Keratinocyte (primary cell): ENCODE results near the gene REG3A. TPM values are rescaled to one million over a fixed set of nuclear protein-coding genes. Genes with fewer than 3 reads are reported as not detected.

Experiments
- DNase-seq: peaks from one replicate; pipeline ENCODE4 v3.0.0-alpha.2; 2011; ENCODE audit warnings: low read depth, missing footprints, low spot score
- FAIRE-seq: peaks from 2 replicates; lab custom pipeline; 2011; peaks lifted over from hg19 to GRCh38; lab: Jason Lieb, UNC
- H2AFZ ChIP-seq: 2 replicates; pipeline ENCODE4 v1.6.0; 2012; ENCODE audit warnings: low read length, control low read depth, inconsistent platforms; ENCODE audit not compliant: control insufficient read depth
- H3K27ac ChIP-seq: 2 replicates; pipeline ENCODE4 v1.5.1; 2011; ENCODE audit warnings: low read length; ENCODE audit not compliant: control insufficient read depth, insufficient read depth
- H3K27me3 ChIP-seq: 3 replicates; pipeline ENCODE4 v1.6.0; 2011; ENCODE audit warnings: low read length; ENCODE audit not compliant: control insufficient read depth, insufficient read depth; ENCODE audit errors: extremely low read depth
- H3K36me3 ChIP-seq, 2 experiments: 2 replicates in 1 of 2; 3 replicates in 1 of 2; pipeline ENCODE4 v1.5.1; 2011; ENCODE audit warnings: low read length in 2 of 2, mild to moderate bottlenecking in 1 of 2; ENCODE audit not compliant: control insufficient read depth in 2 of 2, insufficient read depth in 2 of 2; ENCODE audit errors: extremely low read depth in 1 of 2
- H3K4me1 ChIP-seq: 3 replicates; pipeline ENCODE4 v1.5.1; 2011; ENCODE audit warnings: low read length; ENCODE audit not compliant: control insufficient read depth, insufficient read depth; ENCODE audit errors: extremely low read depth
- H3K4me2 ChIP-seq: 3 replicates; pipeline ENCODE4 v1.6.0; 2011; ENCODE audit warnings: low read depth, low read length; ENCODE audit not compliant: control insufficient read depth, insufficient read depth; ENCODE audit errors: extremely low read depth
- H3K4me3 ChIP-seq, 3 experiments: fragments of 200-600 bp in 1 of 3; sonication (generic) in 1 of 3; 2 replicates in 2 of 3; 3 replicates in 1 of 3; pipeline ENCODE4 v1.5.1; 2011 to 2016; ENCODE audit warnings: low read length in 3 of 3, mild to moderate bottlenecking in 3 of 3, control low read depth in 2 of 3, inconsistent platforms in 1 of 3, low read depth in 1 of 3, mixed read lengths in 1 of 3, mixed run types in 1 of 3, moderate library complexity in 1 of 3; ENCODE audit not compliant: control insufficient read depth in 2 of 3, insufficient read depth in 2 of 3; ENCODE audit errors: extremely low read depth in 1 of 3
- H3K79me2 ChIP-seq: 2 replicates; pipeline ENCODE4 v1.6.0; 2012; ENCODE audit warnings: low read length; ENCODE audit not compliant: control insufficient read depth, insufficient read depth
- H3K9ac ChIP-seq: 3 replicates; pipeline ENCODE4 v1.6.0; 2011; ENCODE audit warnings: low read length; ENCODE audit not compliant: control insufficient read depth, insufficient read depth; ENCODE audit errors: extremely low read depth
- H3K9me1 ChIP-seq: 3 replicates; pipeline ENCODE4 v1.6.0; 2011; ENCODE audit warnings: low read length; ENCODE audit not compliant: control insufficient read depth, insufficient read depth; ENCODE audit errors: extremely low read depth
- H3K9me3 ChIP-seq: 2 replicates; pipeline ENCODE4 v1.5.1; 2012; ENCODE audit warnings: low read depth, low read length; ENCODE audit not compliant: control insufficient read depth
- H4K20me1 ChIP-seq: 3 replicates; pipeline ENCODE4 v1.6.0; 2011; ENCODE audit warnings: low read length; ENCODE audit not compliant: control insufficient read depth, insufficient read depth; ENCODE audit errors: extremely low read depth
- CTCF ChIP-seq, 3 experiments: IDR thresholded peaks in 1 of 3; conservative IDR thresholded peaks in 1 of 3; optimal IDR thresholded peaks in 1 of 3; 2 replicates in 2 of 3; 3 replicates in 1 of 3; pipeline versions ENCODE3 to v1.5.1; 2011; ENCODE audit warnings: low read length in 3 of 3, mild to moderate bottlenecking in 3 of 3, moderate library complexity in 2 of 3, control low read depth in 1 of 3, inconsistent platforms in 1 of 3; ENCODE audit not compliant: insufficient read depth in 2 of 3; ENCODE audit errors: extremely low read depth in 1 of 3
- EZH2 ChIP-seq: IDR thresholded peaks from one replicate; pipeline ENCODE4 v1.6.1; 2012; ENCODE audit warnings: inconsistent platforms, mild to moderate bottlenecking, low read length, moderate library complexity
- dilution Hi-C: fragments of 300-500 bp; cut with MboI; formaldehyde crosslinking; loops from one replicate; pipeline ENCODE4 v1.7.0; 2020; ENCODE audit warnings: low sequenced_read_pairs; ENCODE audit not compliant: extremely low pct_ligation_motif_present
- polyA plus RNA-seq, 5 experiments: library from polyadenylated mRNA; depleted of rRNA in 3 of 5; stranded (reverse) in 3 of 5; stranded (forward) in 1 of 5; unstranded in 1 of 5; fragments of >200 nt; gene quantifications; 1 replicate in 1 of 5; 2 replicates in 3 of 5; 3 replicates in 1 of 5; pipeline versions ENCODE4 v1.2.1 to v1.2.3, GENCODE V29; 2011 to 2012; ENCODE audit warnings: missing spikeins in 2 of 5, low read depth in 1 of 5, low replicate concordance in 1 of 5

Gene REG3A
- polyA plus RNA-seq, 1 donor (not counting 4 experiments of a cell fraction or from before 2014, with no cell fraction given), result not detected

- Histone ChIP-seq H3K4me1 (no peaks in the 10 kb centered on the region), H4K20me1 (no peaks in the 10 kb centered on the region), H3K79me2 (no peaks in the 10 kb centered on the region), H3K9me1 (no peaks in the 10 kb centered on the region), H3K4me3 (no peak overlapping the region), H3K27me3 (no peaks in the 10 kb centered on the region), H3K9ac (no peak overlapping the region), H2AFZ (no peak overlapping the region), H3K4me2 (no peak overlapping the region), H3K27ac (no peak overlapping the region), H3K9me3 (peaks cover 2% of the 10 kb centered on the region), H3K36me3 (no peaks in the 10 kb centered on the region)
- FAIRE-seq, result no peak
- TF ChIP-seq EZH2 (no peak), CTCF (optimal IDR thresholded peaks at IDR 0.05 in 1 of 3, IDR thresholded peaks at IDR 0.05 in 1 of 3, conservative IDR thresholded peaks at IDR 0.05 in 1 of 3; ENCODE audit: extremely low read depth in 1 of 3, insufficient read depth in 2 of 3, low read length in 3 of 3) (no peak)
- dilution Hi-C loops, result no loop called here
- no peak for DNase-seq
These were observed 29.7 kb downstream of the REG3A start for GRCh38 chr2:79129804-79130203.

DNA sequence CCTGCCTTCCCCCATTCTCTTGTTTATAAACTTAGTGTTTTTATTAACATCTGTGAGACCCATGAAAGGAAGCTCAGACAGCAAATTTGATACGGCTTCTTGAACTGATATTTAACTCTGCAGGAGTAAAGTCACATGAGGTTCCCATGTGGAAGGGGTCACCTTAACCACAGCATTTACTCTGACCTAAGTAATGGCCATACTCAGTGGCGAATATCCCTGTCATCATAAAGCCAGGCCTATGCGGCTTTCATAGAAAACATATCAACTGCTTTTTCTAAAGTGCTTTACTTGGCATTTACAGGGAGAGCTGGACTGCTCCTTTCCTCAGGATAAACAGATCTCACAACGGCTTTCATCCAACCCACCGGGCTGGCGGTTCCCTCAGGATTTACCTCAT, 30.3 kb downstream of the REG3A start:
- Histone ChIP-seq H3K4me3 (no peak overlapping the region), H3K79me2 (no peaks in the 10 kb centered on the region), H3K27ac (no peak overlapping the region), H3K27me3 (no peaks in the 10 kb centered on the region), H3K4me2 (no peak overlapping the region), H3K4me1 (no peaks in the 10 kb centered on the region), H3K9me3 (peaks cover 2% of the 10 kb centered on the region), H4K20me1 (no peaks in the 10 kb centered on the region), H3K9ac (no peak overlapping the region), H3K36me3 (no peaks in the 10 kb centered on the region), H2AFZ (no peak overlapping the region), H3K9me1 (no peaks in the 10 kb centered on the region)
- FAIRE-seq (no peak), DNase-seq (no peak)
- dilution Hi-C loops, result no loop called here
- no peak for TF ChIP-seq EZH2
- no peak for TF ChIP-seq CTCF (optimal IDR thresholded peaks at IDR 0.05 in 1 of 3, IDR thresholded peaks at IDR 0.05 in 1 of 3, conservative IDR thresholded peaks at IDR 0.05 in 1 of 3; ENCODE audit: extremely low read depth in 1 of 3, insufficient read depth in 2 of 3, low read length in 3 of 3)
